Endothelial cell of umbilical vein (primary cell): ENCODE data around the gene SLC47A2. TPM values are rescaled to one million over a fixed set of nuclear protein-coding genes. Genes with fewer than 3 reads are reported as not detected.

ENCODE experiments used
- BruUV-seq: library from RNA; stranded (reverse); fragments of 400-500 nt; replicated peaks from 2 replicates; lab custom pipeline; 2021; lab: Mats Ljungman, UMichigan
- CTCF ChIA-PET: fragments of 300-600, 350-600 bp; sonication (Branson Sonifier 250); formaldehyde crosslinking; loops from one replicate; lab custom pipeline; 2021; ENCODE audit warnings: antibody characterized with exemption, inconsistent platforms; lab: Charles Lee
- POLR2A ChIA-PET: fragments of 300-600, 350-600 bp; sonication (Branson Sonifier 250); formaldehyde crosslinking; loops from one replicate; lab custom pipeline; 2021; ENCODE audit warnings: antibody characterized with exemption, inconsistent platforms; lab: Charles Lee
- DNase-seq: peaks from one replicate; pipeline ENCODE4 v3.0.0-alpha.2; 2011; ENCODE audit warnings: low read depth, low spot score
- FAIRE-seq: peaks from 2 replicates; lab custom pipeline; 2011; peaks lifted over from hg19 to GRCh38; lab: Jason Lieb, UNC
- H2AFZ ChIP-seq: 2 replicates; pipeline ENCODE4 v1.6.0; 2012; ENCODE audit warnings: low read depth, low read length, control low read depth, inconsistent platforms
- H3K27ac ChIP-seq: 2 replicates; pipeline ENCODE4 v1.5.1; 2011; ENCODE audit warnings: low read depth, mild to moderate bottlenecking, control low read depth, low read length, moderate library complexity; ENCODE audit not compliant: insufficient read depth
- H3K27me3 ChIP-seq, 2 experiments: 2 replicates each; pipeline versions ENCODE4 v1.6.0 to v1.6.1; 2011; ENCODE audit warnings: low read length in 2 of 2, mixed read lengths in 1 of 2; ENCODE audit not compliant: control insufficient read depth in 2 of 2, insufficient read depth in 2 of 2
- H3K36me3 ChIP-seq, 2 experiments: 2 replicates in 1 of 2; 3 replicates in 1 of 2; pipeline ENCODE4 v1.5.1; 2011; ENCODE audit warnings: low read length in 2 of 2, mild to moderate bottlenecking in 1 of 2, moderate library complexity in 1 of 2; ENCODE audit not compliant: control insufficient read depth in 2 of 2, insufficient read depth in 2 of 2; ENCODE audit errors: extremely low read depth in 1 of 2
- H3K4me1 ChIP-seq: 3 replicates; pipeline ENCODE4 v1.5.1; 2011; ENCODE audit warnings: mild to moderate bottlenecking, low read length; ENCODE audit not compliant: control insufficient read depth, insufficient read depth; ENCODE audit errors: extremely low read depth
- H3K4me2 ChIP-seq: 2 replicates; pipeline ENCODE4 v1.6.1; 2011; ENCODE audit warnings: low read length, control low read depth, mixed read lengths; ENCODE audit not compliant: insufficient read depth
- H3K4me3 ChIP-seq, 3 experiments: fragments of 200-600 bp in 1 of 3; sonication (generic), shearing (Covaris generic) in 1 of 3; replicated peaks in 1 of 3; 2 replicates each; pipeline ENCODE4 v1.5.1; 2011 to 2016; ENCODE audit warnings: control low read depth in 3 of 3, low read length in 3 of 3, mild to moderate bottlenecking in 2 of 3, inconsistent platforms in 1 of 3, low read depth in 1 of 3, moderate library complexity in 1 of 3; ENCODE audit not compliant: insufficient read depth in 1 of 3
- H3K79me2 ChIP-seq: 2 replicates; pipeline ENCODE4 v1.6.0; 2012; ENCODE audit warnings: low read length, inconsistent platforms; ENCODE audit not compliant: control insufficient read depth, insufficient read depth
- H3K9ac ChIP-seq: replicated peaks from 2 replicates; pipeline ENCODE3; 2011; ENCODE audit warnings: low read length, control low read depth; ENCODE audit not compliant: insufficient read depth; ENCODE audit errors: extremely low read depth
- H3K9me1 ChIP-seq: replicated peaks from 3 replicates; pipeline ENCODE4 v1.6.0; 2011; ENCODE audit warnings: mild to moderate bottlenecking, low read length; ENCODE audit not compliant: control insufficient read depth, insufficient read depth; ENCODE audit errors: extremely low read depth
- H3K9me3 ChIP-seq: replicated peaks from 2 replicates; pipeline ENCODE4 v1.5.1; 2012; ENCODE audit warnings: low read length, inconsistent platforms; ENCODE audit not compliant: control insufficient read depth, insufficient read depth
- H4K20me1 ChIP-seq: replicated peaks from 2 replicates; pipeline ENCODE3; 2011; ENCODE audit warnings: mild to moderate bottlenecking, low read length; ENCODE audit not compliant: control insufficient read depth, insufficient read depth; ENCODE audit errors: extremely low read depth
- CTCF ChIP-seq, 2 donors: IDR thresholded peaks; 1 replicate in 1 of 2; 2 replicates in 1 of 2; pipeline ENCODE4 v1.5.1; 2011; ENCODE audit warnings: low read length in 2 of 2, mild to moderate bottlenecking in 2 of 2, moderate library complexity in 2 of 2, control low read depth in 1 of 2, inconsistent platforms in 1 of 2, low read depth in 1 of 2; ENCODE audit not compliant: insufficient read depth in 1 of 2; ENCODE audit errors: extremely low read depth in 1 of 2
- EZH2 ChIP-seq: IDR thresholded peaks from 2 replicates; pipeline ENCODE4 v1.6.1; 2012; ENCODE audit warnings: borderline replicate concordance, low read depth, mild to moderate bottlenecking, moderate library complexity, low read length, inconsistent platforms; ENCODE audit not compliant: severe bottlenecking
- FOS ChIP-seq: IDR thresholded peaks from 2 replicates; pipeline ENCODE4 v1.6.1; 2011; ENCODE audit warnings: mild to moderate bottlenecking, low read length, moderate library complexity, borderline replicate concordance; ENCODE audit not compliant: insufficient read depth
- GATA2 ChIP-seq: IDR thresholded peaks from 2 replicates; pipeline ENCODE4 v1.7.0; 2011; ENCODE audit warnings: low read depth, mild to moderate bottlenecking, moderate library complexity, mixed read lengths, low read length; ENCODE audit not compliant: insufficient read length, insufficient read depth
- JUN ChIP-seq: IDR thresholded peaks from 2 replicates; pipeline ENCODE4 v1.6.1; 2011; ENCODE audit warnings: borderline replicate concordance, low read depth; ENCODE audit not compliant: insufficient read length, insufficient read depth
- MYC ChIP-seq: IDR thresholded peaks from one replicate; pipeline ENCODE4 v1.6.1; 2011; ENCODE audit warnings: mild to moderate bottlenecking, low read depth, low read length
- POLR2A ChIP-seq: IDR thresholded peaks from 2 replicates; pipeline ENCODE4 v1.6.1; 2012; ENCODE audit warnings: low read depth, mild to moderate bottlenecking, control low read depth, low read length
- POLR2AphosphoS5 ChIP-seq: IDR thresholded peaks from 2 replicates; pipeline ENCODE4 v1.6.1; 2012; ENCODE audit warnings: low read depth, mild to moderate bottlenecking, control low read depth, low read length, moderate library complexity; ENCODE audit not compliant: insufficient read depth
- dilution Hi-C: fragments of 300-500 bp; cut with MboI; formaldehyde crosslinking; loops from one replicate; pipeline ENCODE4 v1.15.0; 2019; ENCODE audit warnings: low sequenced_read_pairs; ENCODE audit not compliant: extremely low pct_ligation_motif_present
- intact Hi-C: fragments of 100-400 bp; cut with micrococcal nuclease; formaldehyde crosslinking; loops from one replicate; pipeline ENCODE4 v1.10.0; 2022
- polyA plus RNA-seq, 4 experiments: library from polyadenylated mRNA; depleted of rRNA in 3 of 4; stranded (reverse) in 3 of 4; unstranded in 1 of 4; fragments of >200 nt; gene quantifications; 2 replicates each; pipeline versions ENCODE4 v1.2.1 to v1.2.3, GENCODE V29; 2011 to 2012; ENCODE audit warnings: missing spikeins in 1 of 4
- total RNA-seq: library from RNA; stranded (reverse); gene quantifications from 2 replicates; pipeline ENCODE4 v1.2.3, GENCODE V29; 2021
- TF ChIP-seq, protein P1 (sequence below): IDR thresholded peaks from 2 replicates; pipeline ENCODE4 v1.6.1; 2011; ENCODE audit not compliant: insufficient read depth, insufficient read length

Gene SLC47A2
- total and polyA plus RNA-seq, 2 donors (not counting 3 experiments of a cell fraction or from before 2014, with no cell fraction given) = not detected

GRCh38 chr17:19738757-19739156 lies 22.4 kb upstream of the SLC47A2 start:
- no peak for FAIRE-seq
- Histone ChIP-seq H3K9me1 (no peaks in the 10 kb centered on the region), H3K9me3 (no peaks in the 10 kb centered on the region), H2AFZ (no peak overlapping the region), H3K79me2 (no peaks in the 10 kb centered on the region), H3K27ac (no peak overlapping the region), H3K9ac (no peak overlapping the region), H4K20me1 (no peaks in the 10 kb centered on the region), H3K27me3 (no peaks in the 10 kb centered on the region), H3K4me1 (no peaks in the 10 kb centered on the region), H3K36me3 (no peaks in the 10 kb centered on the region), H3K4me2 (no peak overlapping the region), H3K4me3 (no peak overlapping the region)
- BruUV-seq = no TSS peak
- ChIA-PET CTCF (interaction anchor here (2.0 kb wide), 1 partner anchor 27 kb away, joined by 4 read pairs; no protein-coding TSS in a partner anchor), POLR2A (no interaction called here)
- intact Hi-C loops (no loop called here), dilution Hi-C loops (no loop called here)
- no peak for DNase-seq
- TF ChIP-seq JUN (no peak), POLR2A (no peak), GATA2 (no peak)

GRCh38 chr17:19738073-19738449 lies 21.7 kb upstream of the SLC47A2 start:
- no peak overlapping the region for H3K9ac ChIP-seq
- H2AFZ ChIP-seq = no peak overlapping the region
- H3K9me3 ChIP-seq = no peaks in the 10 kb centered on the region
- H3K79me2 ChIP-seq = no peaks in the 10 kb centered on the region
- H3K27ac ChIP-seq = no peak overlapping the region
- CTCF ChIA-PET = interaction anchor here (2.0 kb wide), 1 partner anchor 27 kb away, joined by 4 read pairs; no protein-coding TSS in a partner anchor
- H3K4me3 ChIP-seq = no peak overlapping the region
- dilution Hi-C loops (no loop called here), intact Hi-C loops (no loop called here)
- no peaks in the 10 kb centered on the region for H3K36me3 ChIP-seq
- H3K4me1 ChIP-seq = no peaks in the 10 kb centered on the region
- no peaks in the 10 kb centered on the region for H3K9me1 ChIP-seq
- no peak overlapping the region for H3K4me2 ChIP-seq
- FAIRE-seq = no peak
- TF ChIP-seq CTCF (IDR thresholded peaks at IDR 0.05; ENCODE audit: extremely low read depth in 1 of 2, insufficient read depth in 1 of 2, low read depth in 1 of 2, low read length in 2 of 2) = no peak
- TF ChIP-seq, protein P1, sequence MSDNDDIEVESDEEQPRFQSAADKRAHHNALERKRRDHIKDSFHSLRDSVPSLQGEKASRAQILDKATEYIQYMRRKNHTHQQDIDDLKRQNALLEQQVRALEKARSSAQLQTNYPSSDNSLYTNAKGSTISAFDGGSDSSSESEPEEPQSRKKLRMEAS = no peak
- TF ChIP-seq FOS = no peak
- no peak for TF ChIP-seq EZH2
- no peak for TF ChIP-seq MYC
- no peak for TF ChIP-seq JUN
- no peak for TF ChIP-seq GATA2
- no peak for TF ChIP-seq POLR2AphosphoS5
- no peak for TF ChIP-seq POLR2A
- H3K27me3 ChIP-seq = no peaks in the 10 kb centered on the region
- no peaks in the 10 kb centered on the region for H4K20me1 ChIP-seq
- DNase-seq = no peak
- no TSS peak for BruUV-seq
- POLR2A ChIA-PET = no interaction called here
